ENCODE results near the gene PDCD5.

Gene PDCD5

DNA sequence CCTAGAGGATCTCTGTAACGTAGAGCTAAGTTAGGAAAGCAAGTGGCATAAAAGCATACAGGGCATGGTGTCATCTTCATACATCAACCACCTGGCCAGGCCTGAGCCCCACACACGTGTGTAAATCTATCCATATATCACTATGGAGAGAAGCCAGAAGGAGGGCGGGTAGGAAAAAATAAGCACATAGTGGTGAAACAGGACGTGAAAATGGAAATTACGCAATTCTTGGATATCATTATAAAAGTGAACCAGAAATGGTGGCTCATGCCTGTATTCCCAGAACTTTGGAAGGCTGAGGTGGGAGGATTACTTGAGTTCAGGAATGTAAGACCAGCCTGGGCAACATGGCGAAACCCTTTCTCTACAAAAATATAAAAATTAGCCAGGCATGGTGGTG lies 43.4 kb downstream of the PDCD5 start:
- no peak overlapping the region for H2AFZ ChIP-seq (ENCODE audit: low read depth, low read length)

DNA sequence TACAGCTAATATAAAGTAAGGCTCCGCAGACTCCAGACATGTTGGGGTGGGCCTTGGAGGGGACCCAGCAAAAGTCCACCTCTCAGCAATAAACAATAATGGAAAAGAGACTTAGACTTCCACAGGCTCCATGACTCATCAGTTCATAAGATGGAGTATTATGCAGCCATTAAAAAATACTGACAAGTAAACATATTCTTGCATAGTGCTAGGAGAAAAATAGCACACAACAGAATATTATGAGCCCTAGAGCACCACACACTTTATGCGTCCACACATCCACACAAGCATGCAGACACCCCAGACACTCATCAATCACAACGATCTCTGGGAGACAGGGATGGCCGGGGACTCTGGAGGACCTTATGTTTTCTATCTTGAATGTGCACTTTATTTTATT lies 46.0 kb downstream of the PDCD5 start:
- Histone ChIP-seq H3K9me3 (ENCODE audit: low read length) (no peaks in the 10 kb centered on the region), H3K4me1 (ENCODE audit: insufficient read depth, low read length) (no peaks in the 10 kb centered on the region), H3K36me3 (ENCODE audit: insufficient read depth, low read length) (peaks cover 30% of the 10 kb centered on the region), H3K4me3 (ENCODE audit: low read length) (no peak overlapping the region), H3K27me3 (ENCODE audit: insufficient read depth, low read length) (no peaks in the 10 kb centered on the region), H2AFZ (ENCODE audit: low read depth, low read length) (no peak overlapping the region)

More for the DNA sequence above, 43.4 kb downstream of the PDCD5 start:
- Histone ChIP-seq H3K27me3 (ENCODE audit: insufficient read depth, low read length) (no peaks in the 10 kb centered on the region), H3K36me3 (ENCODE audit: insufficient read depth, low read length) (peaks cover 32% of the 10 kb centered on the region), H3K9me3 (ENCODE audit: low read length) (no peaks in the 10 kb centered on the region), H3K4me3 (ENCODE audit: low read length) (no peak overlapping the region), H3K4me1 (ENCODE audit: insufficient read depth, low read length) (no peaks in the 10 kb centered on the region)

DNA sequence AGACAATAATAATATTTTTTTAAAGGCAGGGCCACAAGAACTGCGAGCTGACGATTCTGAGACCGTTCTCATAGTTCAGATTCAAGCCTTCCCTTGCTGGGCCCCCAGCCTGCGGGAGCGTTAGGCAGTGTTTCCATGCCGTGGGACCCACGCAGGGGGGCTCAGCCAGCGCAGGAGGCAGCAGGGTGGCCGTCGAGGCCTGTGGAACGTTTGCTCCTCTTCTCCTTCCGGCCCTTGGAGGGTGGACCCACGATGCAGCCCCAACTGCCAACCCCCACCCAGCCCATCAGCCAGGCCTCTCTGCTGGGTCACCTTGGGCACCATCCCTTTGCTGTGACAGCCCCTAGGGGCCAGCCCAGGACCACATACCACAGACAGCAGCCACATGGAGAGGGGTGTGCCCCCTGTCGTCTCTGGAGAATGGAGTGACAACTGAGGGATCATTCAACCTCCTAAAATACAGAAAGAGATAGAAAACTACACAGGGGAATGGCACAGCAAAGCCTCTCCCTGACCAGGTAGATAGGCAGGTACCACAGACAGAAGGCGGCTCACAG lies 46.8 kb downstream of the PDCD5 start:
- H3K27me3 ChIP-seq (ENCODE audit: insufficient read depth, low read length), result no peaks in the 10 kb centered on the region
- no peaks in the 10 kb centered on the region for H3K4me1 ChIP-seq (ENCODE audit: insufficient read depth, low read length)
- no peak overlapping the region for H2AFZ ChIP-seq (ENCODE audit: low read depth, low read length)
- H3K36me3 ChIP-seq (ENCODE audit: insufficient read depth, low read length), result peaks cover 24% of the 10 kb centered on the region
- H3K4me3 ChIP-seq (ENCODE audit: low read length), result no peak overlapping the region
- no peaks in the 10 kb centered on the region for H3K9me3 ChIP-seq (ENCODE audit: low read length)

GRCh38 chr19:32630338-32630737 lies 49.3 kb downstream of the PDCD5 start:
- H3K4me3 ChIP-seq (ENCODE audit: low read length), result no peak overlapping the region
- no peak overlapping the region for H2AFZ ChIP-seq (ENCODE audit: low read depth, low read length)
- H3K27me3 ChIP-seq (ENCODE audit: insufficient read depth, low read length), result no peaks in the 10 kb centered on the region
- H3K4me1 ChIP-seq (ENCODE audit: insufficient read depth, low read length), result no peaks in the 10 kb centered on the region
- H3K9me3 ChIP-seq (ENCODE audit: low read length), result no peaks in the 10 kb centered on the region
- H3K36me3 ChIP-seq (ENCODE audit: insufficient read depth, low read length), result peaks cover 15% of the 10 kb centered on the region

DNA sequence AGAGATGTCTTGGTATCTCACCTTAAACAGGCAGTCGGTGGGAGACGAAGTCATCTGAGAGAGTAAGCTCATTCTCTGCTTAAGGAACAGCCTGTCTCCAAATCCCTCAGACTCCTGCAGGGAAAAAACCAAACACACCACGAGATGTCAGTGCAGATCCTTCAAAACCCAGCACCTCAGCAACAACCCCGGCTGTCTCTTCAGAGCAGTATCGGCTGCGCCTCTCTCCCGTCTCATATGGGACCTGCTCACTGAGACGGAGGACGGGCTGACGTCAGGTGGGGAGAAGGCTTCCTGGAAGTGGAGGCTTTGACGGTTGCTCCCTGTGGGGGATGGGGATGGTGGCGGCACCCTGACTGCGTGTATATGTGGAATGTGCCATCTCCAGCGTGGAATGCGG lies 50.4 kb downstream of the PDCD5 start:
- Histone ChIP-seq H3K27me3 (ENCODE audit: insufficient read depth, low read length) (no peaks in the 10 kb centered on the region), H3K36me3 (ENCODE audit: insufficient read depth, low read length) (peaks cover 15% of the 10 kb centered on the region), H2AFZ (ENCODE audit: low read depth, low read length) (no peak overlapping the region), H3K4me1 (ENCODE audit: insufficient read depth, low read length) (no peaks in the 10 kb centered on the region), H3K9me3 (ENCODE audit: low read length) (no peaks in the 10 kb centered on the region), H3K4me3 (ENCODE audit: low read length) (no peak overlapping the region)
